Right lobe of liver (tissue), 6 donors: ENCODE measurements around the gene TGFBR1. TPM values are rescaled to one million over a fixed set of nuclear protein-coding genes. Genes with fewer than 3 reads are reported as not detected.

Experiments used
- ATAC-seq, 4 donors: fragments of 200-7000 bp; cut with Tn5 transposase; one replicate each; pipeline ENCODE4 v1.9.1; 2020; ENCODE audit warnings: mild to moderate bottlenecking in 4 of 4, moderate library complexity in 4 of 4
- DNase-seq, 3 donors: peaks; one replicate each; pipeline ENCODE4 v3.0.0-alpha.2; 2020
- H3K27ac ChIP-seq, 3 donors: fragments of 200-600 bp; one replicate each; pipeline ENCODE4 v1.8.0; 2022
- H3K27me3 ChIP-seq, 2 donors: fragments of 200-600 bp; one replicate each; pipeline ENCODE4 v1.8.0; 2022
- H3K36me3 ChIP-seq, 4 donors: fragments of 200-600 bp; sonication (generic) in 1 of 4; one replicate each; pipeline versions ENCODE4 v1.5.1 to v1.8.0; 2017 to 2022; ENCODE audit warnings: control low read depth in 1 of 4
- H3K4me1 ChIP-seq, 4 donors: fragments of 200-600 bp; sonication (generic) in 1 of 4; one replicate each; pipeline versions ENCODE4 v1.5.1 to v1.8.0; 2017 to 2022; ENCODE audit warnings: control low read depth in 1 of 4
- H3K4me3 ChIP-seq, 3 donors: fragments of 200-600 bp; one replicate each; pipeline ENCODE4 v1.8.0; 2022
- H3K9me3 ChIP-seq, 4 donors: fragments of 200-600 bp; sonication (generic) in 1 of 4; one replicate each; pipeline versions ENCODE4 v1.5.1 to v1.8.0; 2017 to 2022; ENCODE audit warnings: control low read depth in 1 of 4
- POLR2A ChIP-seq: fragments of 450-650 bp; IDR thresholded peaks from one replicate; pipeline ENCODE4 v1.6.1; 2017; ENCODE audit warnings: antibody characterized with exemption, mild to moderate bottlenecking
- WGBS: methylation state at CpG from one replicate; pipeline ENCODE4 v1.1.6; 2018; ENCODE audit warnings: low coverage, low lambda C conversion rate; ENCODE audit not compliant: insufficient coverage; ENCODE audit errors: missing lambda C conversion rate; 5-methylcytosine and 5-hydroxymethylcytosine counted together
- intact Hi-C, 2 donors: fragments of 100-400 bp; cut with DNase I; formaldehyde crosslinking; loops; one replicate each; pipeline versions ENCODE4 v1.11.2 to v1.14.1; 2022
- total RNA-seq, 6 experiments: library from RNA; depleted of rRNA in 2 of 6; stranded (reverse); fragments of >200 nt in 2 of 6; fragmentation: NEBNext Ultra II Directional in 3 of 6; extraction: Animal tissue kit (Norgen Biotek cat#: 25700) in 3 of 6; gene quantifications; one replicate each; pipeline versions ENCODE4 v1.1.0 to v1.2.4, GENCODE V29; 2016 to 2023
- TF ChIP-seq, protein P1 (sequence below), 4 donors: fragments of 200-600 bp in 3 of 4; fragments of 450-650 bp in 1 of 4; IDR thresholded peaks; one replicate each; pipeline versions ENCODE4 v1.5.1 to v1.8.0; 2016 to 2022; ENCODE audit warnings: antibody characterized with exemption in 4 of 4, mild to moderate bottlenecking in 2 of 4
- donor health status: DM: no; HTN: yes; CAD: no.
- donor health status: DM: no; HTN: no; CAD: no.
- donor health status: DM: no; HTN: no; CAD: no.
- donor health status: DM: no; HTN: yes; CAD: no.
- donor health status: DM: no; HTN: yes; CAD: no.

The TGFBR1 gene
- total RNA-seq, 6 experiments from 2014 or later = 9.6 to 26.4 (median 13.4) TPM

DNA sequence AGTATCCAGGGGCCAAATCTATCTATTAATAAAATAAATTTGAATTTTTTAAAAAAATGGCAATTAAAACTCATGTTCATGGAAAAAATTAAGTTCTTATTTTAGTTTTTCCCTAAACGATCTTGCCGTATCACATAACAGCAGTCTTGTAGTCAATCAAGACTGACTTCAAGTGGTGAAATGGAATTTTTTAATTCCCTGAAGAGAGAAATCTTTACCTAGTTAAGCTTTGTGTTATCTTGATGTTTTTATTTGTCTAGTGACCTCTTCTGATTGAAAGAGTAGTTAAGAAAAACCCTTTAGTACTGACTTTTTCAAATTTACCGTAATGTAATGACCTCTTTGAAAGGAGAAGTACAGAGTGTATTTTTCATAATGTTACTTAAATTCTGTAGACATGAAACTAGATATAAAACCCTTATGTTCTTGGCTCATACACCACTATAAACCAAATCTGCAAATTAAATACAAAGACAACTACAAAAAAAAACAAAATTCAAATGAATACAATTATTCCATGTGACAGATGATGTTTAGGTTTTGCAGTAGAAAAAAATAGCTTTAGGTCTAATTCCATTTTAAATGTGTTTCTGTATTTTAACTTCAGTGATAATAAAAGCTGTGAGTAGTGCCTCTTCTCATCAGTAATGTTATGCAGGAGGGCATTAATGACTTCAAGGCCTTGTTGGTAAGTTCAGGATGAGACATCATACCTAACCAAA, 19.8 kb downstream of the TGFBR1 start:
- Histone ChIP-seq H3K4me3 (no peak overlapping the region), H3K9me3 (no peaks in the 10 kb centered on the region), H3K27me3 (no peaks in the 10 kb centered on the region), H3K4me1 (peaks cover 0 to 6% (median 0%) of the 10 kb centered on the region in 4 donors), H3K27ac (no peak overlapping the region), H3K36me3 (no peaks in the 10 kb centered on the region)
- no peak for DNase-seq
- ATAC-seq = no peak
- TF ChIP-seq, protein P1, sequence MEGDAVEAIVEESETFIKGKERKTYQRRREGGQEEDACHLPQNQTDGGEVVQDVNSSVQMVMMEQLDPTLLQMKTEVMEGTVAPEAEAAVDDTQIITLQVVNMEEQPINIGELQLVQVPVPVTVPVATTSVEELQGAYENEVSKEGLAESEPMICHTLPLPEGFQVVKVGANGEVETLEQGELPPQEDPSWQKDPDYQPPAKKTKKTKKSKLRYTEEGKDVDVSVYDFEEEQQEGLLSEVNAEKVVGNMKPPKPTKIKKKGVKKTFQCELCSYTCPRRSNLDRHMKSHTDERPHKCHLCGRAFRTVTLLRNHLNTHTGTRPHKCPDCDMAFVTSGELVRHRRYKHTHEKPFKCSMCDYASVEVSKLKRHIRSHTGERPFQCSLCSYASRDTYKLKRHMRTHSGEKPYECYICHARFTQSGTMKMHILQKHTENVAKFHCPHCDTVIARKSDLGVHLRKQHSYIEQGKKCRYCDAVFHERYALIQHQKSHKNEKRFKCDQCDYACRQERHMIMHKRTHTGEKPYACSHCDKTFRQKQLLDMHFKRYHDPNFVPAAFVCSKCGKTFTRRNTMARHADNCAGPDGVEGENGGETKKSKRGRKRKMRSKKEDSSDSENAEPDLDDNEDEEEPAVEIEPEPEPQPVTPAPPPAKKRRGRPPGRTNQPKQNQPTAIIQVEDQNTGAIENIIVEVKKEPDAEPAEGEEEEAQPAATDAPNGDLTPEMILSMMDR (IDR thresholded peaks at IDR 0.05) = no peak
- no peak for TF ChIP-seq POLR2A
- intact Hi-C loops = no loop called here
- WGBS = 89% methylated on average over 3 of the region's 3 CpGs

DNA sequence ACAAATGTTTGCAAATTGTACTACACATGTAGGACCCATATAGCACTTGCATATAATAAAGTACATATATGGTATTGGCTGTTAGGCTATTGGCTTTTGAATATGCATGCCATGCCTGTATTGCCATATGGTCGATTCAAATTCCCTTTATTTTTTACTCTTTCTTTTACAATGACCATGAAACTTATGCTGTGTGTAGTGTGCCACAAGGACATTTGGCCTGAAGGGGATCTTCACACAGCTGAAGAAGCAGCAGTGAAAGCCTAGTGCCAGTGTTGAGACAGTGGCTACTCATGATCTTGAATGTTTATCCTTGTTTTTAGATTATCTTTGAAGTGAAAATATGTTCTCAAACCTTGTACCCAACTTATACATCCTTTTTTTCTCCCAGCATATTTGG, 20.5 kb downstream of the TGFBR1 start:
- Histone ChIP-seq H3K36me3 (no peaks in the 10 kb centered on the region), H3K9me3 (no peaks in the 10 kb centered on the region), H3K27ac (no peak overlapping the region), H3K27me3 (no peaks in the 10 kb centered on the region), H3K4me3 (no peak overlapping the region), H3K4me1 (peaks cover 0 to 6% (median 0%) of the 10 kb centered on the region in 4 donors)
- WGBS = 92% methylated on average over 1 of the region's 1 CpG
- DNase-seq (no peak), ATAC-seq (no peak)
- intact Hi-C loops = no loop called here
- TF ChIP-seq, protein P1 (IDR thresholded peaks at IDR 0.05) = no peak
- TF ChIP-seq POLR2A = no peak

DNA sequence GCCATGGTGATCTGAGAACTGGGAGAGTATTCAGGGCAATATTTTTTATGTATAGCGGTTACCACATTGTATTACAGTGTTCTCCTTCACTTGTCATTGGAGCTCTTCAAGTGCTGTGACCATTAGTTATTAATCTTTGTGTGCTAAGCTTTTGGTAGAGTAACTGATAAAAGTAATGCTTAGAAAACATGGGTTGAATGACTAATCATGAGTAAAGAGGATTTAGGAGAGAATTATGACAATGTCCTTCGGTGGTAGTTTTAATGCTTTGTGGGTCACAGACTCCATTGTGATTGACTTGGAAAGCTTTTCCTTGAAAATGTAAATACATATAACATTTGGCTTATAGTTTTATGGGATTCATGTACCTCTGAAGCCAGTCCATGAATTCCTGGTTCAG, 21.4 kb downstream of the TGFBR1 start:
- no peak for DNase-seq
- intact Hi-C loops = no loop called here
- no peaks in the 10 kb centered on the region for H3K27me3 ChIP-seq
- 90% methylated on average over 2 of the region's 2 CpGs for WGBS
- ATAC-seq = no peak
- no peak overlapping the region for H3K27ac ChIP-seq
- TF ChIP-seq, protein P1 (IDR thresholded peaks at IDR 0.05) = no peak
- TF ChIP-seq POLR2A = no peak
- H3K36me3 ChIP-seq = no peaks in the 10 kb centered on the region
- H3K4me1 ChIP-seq = peaks cover 0 to 5% (median 0%) of the 10 kb centered on the region in 4 donors
- no peak overlapping the region for H3K4me3 ChIP-seq
- H3K9me3 ChIP-seq = no peaks in the 10 kb centered on the region

DNA sequence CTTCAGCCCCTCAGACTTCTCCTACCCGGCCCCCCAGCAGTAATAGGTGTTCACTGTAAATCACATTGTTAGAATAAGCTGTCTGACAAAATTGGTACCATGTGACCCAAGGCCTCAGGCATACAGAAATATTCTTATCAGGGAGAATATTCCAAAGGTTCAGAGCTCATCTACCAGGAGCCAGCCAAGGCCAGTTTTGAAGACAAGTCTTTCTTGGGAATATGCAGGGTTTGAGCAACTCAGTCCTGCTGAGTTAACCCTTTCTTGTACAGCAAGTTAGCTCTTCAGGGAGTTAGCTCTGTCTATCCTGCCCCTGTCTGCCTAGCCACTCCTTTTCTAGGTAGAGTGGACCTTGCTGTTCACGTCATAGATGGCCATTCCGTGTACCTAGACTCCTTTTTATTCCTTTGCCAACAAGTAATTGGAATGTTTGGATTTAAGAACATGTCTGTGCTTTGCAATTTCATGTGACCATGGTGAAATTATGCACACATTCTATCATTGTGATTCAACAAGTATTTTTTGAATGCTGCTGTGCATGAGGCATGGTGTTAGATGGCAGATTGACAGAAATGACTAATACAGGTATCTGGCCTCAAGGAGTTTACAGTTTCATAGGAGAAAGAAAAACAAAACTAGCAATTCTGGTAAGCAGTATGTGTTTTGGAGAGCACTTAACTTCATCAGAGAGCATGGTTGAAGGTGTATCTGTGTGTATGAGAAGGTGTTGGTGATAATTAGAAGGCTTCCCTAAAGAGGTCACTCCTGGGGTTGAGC, 22.6 kb downstream of the TGFBR1 start:
- H3K27ac ChIP-seq = no peak overlapping the region
- no peak for TF ChIP-seq POLR2A
- TF ChIP-seq, protein P1 (IDR thresholded peaks at IDR 0.05) = no peak
- 92% methylated on average over 2 of the region's 3 CpGs for WGBS
- ATAC-seq (no peak), DNase-seq (no peak)
- H3K4me1 ChIP-seq = no peaks in the 10 kb centered on the region
- no peaks in the 10 kb centered on the region for H3K36me3 ChIP-seq
- no peak overlapping the region for H3K4me3 ChIP-seq
- H3K9me3 ChIP-seq = no peaks in the 10 kb centered on the region
- no peaks in the 10 kb centered on the region for H3K27me3 ChIP-seq
- intact Hi-C loops = no loop called here
